IPS-NIHi11 (cell line): ENCODE data around the gene CMTM7.
"Not testable (repeated sequence)": the region's sequence is repeated elsewhere in the genome, so short reads cannot be mapped to it uniquely, and the experiment has no call there.

Experiments
- DNase-seq: peaks from one replicate; pipeline ENCODE4 v3.0.0; 2012; ENCODE audit warnings: mixed read lengths, low spot score

The CMTM7 gene

GRCh38 chr3:32438596-32439344 is 47.1 kb downstream of the CMTM7 start:
- DNase-seq, result no peak

GRCh38 chr3:32439421-32439820 is 47.8 kb downstream of the CMTM7 start:
- DNase-seq, result not testable (repeated sequence)

- DNase-seq, result no peak
Observed at GRCh38 chr3:32440611-32441350, 49.1 kb downstream of the CMTM7 start.

- DNase-seq, result no peak
Observed at GRCh38 chr3:32442766-32443165, 51.1 kb downstream of the CMTM7 start.

- DNase-seq, result no peak
Observed at GRCh38 chr3:32443478-32443877, 51.8 kb downstream of the CMTM7 start.

GRCh38 chr3:32447865-32448400 is 56.3 kb downstream of the CMTM7 start:
- DNase-seq, result no peak

- no peak for DNase-seq
Observed at GRCh38 chr3:32448686-32449474, 57.2 kb downstream of the CMTM7 start.

- no peak for DNase-seq
Observed at GRCh38 chr3:32449691-32450090, 58.0 kb downstream of the CMTM7 start.

GRCh38 chr3:32450426-32450825 is 58.8 kb downstream of the CMTM7 start:
- no peak for DNase-seq

GRCh38 chr3:32450992-32451659 is 59.5 kb downstream of the CMTM7 start:
- no peak for DNase-seq

- DNase-seq, result no peak
Observed at GRCh38 chr3:32452009-32452408, 60.4 kb downstream of the CMTM7 start.

- no peak for DNase-seq
Observed at GRCh38 chr3:32453346-32453745, 61.7 kb downstream of the CMTM7 start.

GRCh38 chr3:32454111-32454510 is 62.5 kb downstream of the CMTM7 start:
- DNase-seq, result no peak

- no peak for DNase-seq
Observed at GRCh38 chr3:32454731-32455608, 63.3 kb downstream of the CMTM7 start.

- no peak for DNase-seq
Observed at GRCh38 chr3:32455609-32456428, 64.2 kb downstream of the CMTM7 start.

GRCh38 chr3:32456429-32457130 is 64.9 kb downstream of the CMTM7 start:
- DNase-seq, result no peak

- no peak for DNase-seq
Observed at GRCh38 chr3:32457971-32458471, 66.4 kb downstream of the CMTM7 start.

GRCh38 chr3:32459450-32459849 is 67.8 kb downstream of the CMTM7 start:
- no peak for DNase-seq
